Measurements from ENCODE around the gene MARCHF2.
"Not testable (repeated sequence)": the region's sequence is repeated elsewhere in the genome, so short reads cannot be mapped to it uniquely, and the experiment has no call there.

The MARCHF2 gene, protein sequence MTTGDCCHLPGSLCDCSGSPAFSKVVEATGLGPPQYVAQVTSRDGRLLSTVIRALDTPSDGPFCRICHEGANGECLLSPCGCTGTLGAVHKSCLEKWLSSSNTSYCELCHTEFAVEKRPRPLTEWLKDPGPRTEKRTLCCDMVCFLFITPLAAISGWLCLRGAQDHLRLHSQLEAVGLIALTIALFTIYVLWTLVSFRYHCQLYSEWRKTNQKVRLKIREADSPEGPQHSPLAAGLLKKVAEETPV

DNA sequence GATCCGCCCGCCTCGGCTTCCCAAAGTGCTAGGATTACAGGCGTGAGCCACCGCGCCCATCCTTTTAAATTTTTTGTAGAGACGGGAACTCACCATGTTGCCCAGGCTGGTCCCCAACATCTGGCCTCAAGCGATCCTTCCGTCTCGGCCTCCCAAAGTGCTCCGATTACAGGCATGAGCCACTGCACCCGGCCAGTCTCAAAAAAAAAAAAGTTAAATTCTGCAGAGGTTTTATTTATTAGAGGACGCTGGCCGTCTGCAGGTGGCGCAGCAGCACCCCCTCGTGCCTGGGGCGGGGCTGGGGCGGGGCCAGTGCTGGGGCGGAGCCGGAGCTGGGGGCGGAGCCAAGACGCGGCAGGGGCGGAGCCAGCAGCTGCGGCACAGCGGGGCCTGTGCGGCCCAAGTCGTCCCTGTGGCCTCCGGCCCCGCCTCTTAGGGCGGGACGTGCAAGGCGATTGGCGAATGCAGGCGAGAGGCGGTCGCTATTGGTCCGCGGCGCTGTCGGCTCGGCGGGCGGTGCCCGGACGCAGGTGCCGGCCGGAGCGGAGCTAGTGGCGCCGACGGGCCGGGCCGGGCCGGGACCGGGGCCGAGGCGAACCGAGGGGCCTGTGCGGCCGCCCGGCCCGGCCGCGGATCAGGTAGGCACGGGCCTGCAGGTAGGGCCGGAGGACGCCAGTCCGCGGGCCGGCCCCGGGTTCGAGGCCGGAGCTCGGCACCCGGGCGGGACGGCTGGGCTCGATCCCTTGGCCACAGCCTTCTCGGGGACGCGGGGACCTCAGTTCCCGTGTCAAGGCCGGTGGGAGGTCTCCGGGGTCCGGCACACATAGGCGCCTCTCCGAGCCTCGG is at the start of gene MARCHF2:
MARCHF2 (plus strand) TSS at position 523 of the 846 bp plus-strand sequence. CDS start 8,536 bp downstream, outside the sequence.
- peak; percentile 93 for DNase-seq (ENCODE audit: low read depth)

DNA sequence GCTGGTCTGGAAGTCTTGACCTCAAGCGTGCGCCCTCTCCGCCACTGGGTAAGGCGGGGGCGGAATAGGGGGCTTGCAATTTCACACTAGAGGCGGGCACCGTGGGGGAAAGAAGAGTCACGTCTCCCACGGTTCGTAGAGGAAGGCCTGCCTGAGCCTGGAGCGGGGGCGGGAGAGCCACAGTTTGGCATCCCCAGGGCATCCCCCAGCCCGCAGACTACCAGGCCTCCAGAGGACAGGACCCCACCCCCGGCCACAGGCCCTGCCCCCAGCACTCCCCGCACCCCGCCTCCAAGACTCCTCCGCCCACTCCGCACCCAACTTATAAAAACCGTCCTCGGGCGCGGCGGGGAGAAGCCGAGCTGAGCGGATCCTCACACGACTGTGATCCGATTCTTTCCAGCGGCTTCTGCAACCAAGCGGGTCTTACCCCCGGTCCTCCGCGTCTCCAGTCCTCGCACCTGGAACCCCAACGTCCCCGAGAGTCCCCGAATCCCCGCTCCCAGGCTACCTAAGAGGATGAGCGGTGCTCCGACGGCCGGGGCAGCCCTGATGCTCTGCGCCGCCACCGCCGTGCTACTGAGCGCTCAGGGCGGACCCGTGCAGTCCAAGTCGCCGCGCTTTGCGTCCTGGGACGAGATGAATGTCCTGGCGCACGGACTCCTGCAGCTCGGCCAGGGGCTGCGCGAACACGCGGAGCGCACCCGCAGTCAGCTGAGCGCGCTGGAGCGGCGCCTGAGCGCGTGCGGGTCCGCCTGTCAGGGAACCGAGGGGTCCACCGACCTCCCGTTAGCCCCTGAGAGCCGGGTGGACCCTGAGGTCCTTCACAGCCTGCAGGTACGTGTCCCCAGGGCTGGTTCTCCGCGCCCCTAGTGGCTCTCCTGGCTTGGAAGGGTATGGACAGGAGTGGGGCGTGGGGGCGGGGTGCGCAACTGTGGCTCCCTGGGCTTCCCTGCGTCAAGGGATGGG is 49.0 kb upstream of the MARCHF2 start, which contains the start of gene ANGPTL4:
ANGPTL4 (plus strand) TSS at position 353 of the 969 bp plus-strand sequence; CDS start at position 520, 167 bp downstream.
- peak; percentile 60 for DNase-seq (ENCODE audit: low read depth)

GRCh38 chr19:8366121-8366581 is 47.0 kb upstream of the MARCHF2 start:
- no peak for DNase-seq (ENCODE audit: low read depth)

GRCh38 chr19:8366961-8367326 is 46.2 kb upstream of the MARCHF2 start:
- DNase-seq (ENCODE audit: low read depth) = no peak

DNA sequence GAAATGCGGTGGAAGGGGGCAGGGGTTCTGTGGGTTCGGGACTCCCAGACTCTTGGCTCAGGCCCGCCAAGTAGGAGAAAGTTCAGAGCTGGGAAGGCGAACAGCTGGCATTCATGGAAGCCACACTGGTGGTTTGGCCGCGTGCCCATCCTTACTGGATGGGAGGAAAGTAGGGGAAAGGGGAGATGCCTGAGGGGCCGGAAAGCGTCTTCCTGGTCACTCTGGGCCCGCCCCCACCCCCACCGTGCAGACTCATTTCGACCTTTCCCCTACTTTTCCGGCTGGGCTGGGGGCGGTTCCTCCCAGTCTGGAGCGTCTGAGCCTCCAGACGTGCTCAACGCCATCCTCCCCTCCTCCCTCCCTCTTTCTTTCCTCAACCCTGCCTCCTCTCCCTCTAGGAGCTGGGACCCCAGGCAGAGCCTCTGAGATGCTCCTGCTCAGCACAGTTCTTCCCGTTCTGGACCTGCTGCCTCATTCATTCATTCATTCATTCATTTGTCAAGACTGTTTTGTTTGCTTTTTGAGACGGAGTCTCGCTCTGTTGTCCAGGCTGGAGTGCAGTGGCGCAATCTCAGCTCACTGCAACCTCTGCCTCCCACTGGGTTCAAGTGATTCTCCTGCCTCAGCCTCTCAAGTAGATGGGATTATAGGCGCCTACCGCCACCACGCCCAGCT is 45.6 kb upstream of the MARCHF2 start:
- DNase-seq (ENCODE audit: low read depth) = no peak

- DNase-seq (ENCODE audit: low read depth) = no peak
Observed at GRCh38 chr19:8370176-8371010, 42.7 kb upstream of the MARCHF2 start.

DNA sequence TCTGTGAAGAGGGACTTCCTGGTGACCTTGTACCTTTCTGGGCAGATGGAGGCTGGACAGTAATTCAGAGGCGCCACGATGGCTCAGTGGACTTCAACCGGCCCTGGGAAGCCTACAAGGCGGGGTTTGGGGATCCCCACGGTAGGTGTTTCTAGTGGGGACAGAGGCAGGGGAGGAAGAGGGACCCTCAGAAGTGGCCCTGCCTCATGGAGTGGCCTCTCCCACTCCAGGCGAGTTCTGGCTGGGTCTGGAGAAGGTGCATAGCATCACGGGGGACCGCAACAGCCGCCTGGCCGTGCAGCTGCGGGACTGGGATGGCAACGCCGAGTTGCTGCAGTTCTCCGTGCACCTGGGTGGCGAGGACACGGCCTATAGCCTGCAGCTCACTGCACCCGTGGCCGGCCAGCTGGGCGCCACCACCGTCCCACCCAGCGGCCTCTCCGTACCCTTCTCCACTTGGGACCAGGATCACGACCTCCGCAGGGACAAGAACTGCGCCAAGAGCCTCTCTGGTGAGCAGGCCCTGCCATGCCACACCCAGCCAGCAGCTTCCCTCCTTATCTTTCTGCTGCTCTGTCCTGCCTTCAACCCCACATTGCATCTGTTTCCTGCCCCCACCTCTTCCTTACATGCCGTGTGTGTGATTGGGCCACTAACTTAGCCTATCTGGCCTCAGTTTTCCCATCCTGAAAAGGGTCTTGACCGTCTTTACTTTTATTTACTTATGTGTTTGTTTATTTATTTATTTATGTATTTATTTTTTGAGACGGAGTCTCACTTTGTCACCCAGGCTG is 41.9 kb upstream of the MARCHF2 start:
- DNase-seq (ENCODE audit: low read depth) = no peak

- no peak for DNase-seq (ENCODE audit: low read depth)
Observed at GRCh38 chr19:8373867-8374813, 39.0 kb upstream of the MARCHF2 start.

DNA sequence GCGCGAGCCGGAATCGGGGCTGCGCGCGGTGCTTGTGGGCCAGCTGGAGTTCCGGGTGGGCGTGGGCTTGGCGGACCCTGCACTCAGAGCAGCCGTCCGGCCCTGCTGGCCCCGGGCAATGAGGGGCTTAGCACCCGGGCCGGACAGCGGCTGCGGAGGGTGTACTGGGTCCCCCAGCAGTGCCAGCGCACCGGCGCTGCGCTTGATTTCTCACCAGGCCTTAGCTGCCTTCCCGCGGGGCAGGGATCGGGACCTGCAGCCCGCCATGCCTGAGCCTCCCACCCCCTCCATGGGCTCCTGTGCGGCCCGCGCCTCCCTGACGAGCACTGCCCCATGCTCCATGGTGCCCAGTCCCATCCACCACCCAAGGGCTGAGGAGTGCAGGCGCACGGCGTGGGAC is 37.3 kb upstream of the MARCHF2 start:
- not testable (repeated sequence) for DNase-seq (ENCODE audit: low read depth)

GRCh38 chr19:8376373-8376974 is 36.6 kb upstream of the MARCHF2 start:
- not testable (repeated sequence) for DNase-seq (ENCODE audit: low read depth)

- DNase-seq (ENCODE audit: low read depth) = no peak
Observed at GRCh38 chr19:8377598-8377997, 35.5 kb upstream of the MARCHF2 start.

DNA sequence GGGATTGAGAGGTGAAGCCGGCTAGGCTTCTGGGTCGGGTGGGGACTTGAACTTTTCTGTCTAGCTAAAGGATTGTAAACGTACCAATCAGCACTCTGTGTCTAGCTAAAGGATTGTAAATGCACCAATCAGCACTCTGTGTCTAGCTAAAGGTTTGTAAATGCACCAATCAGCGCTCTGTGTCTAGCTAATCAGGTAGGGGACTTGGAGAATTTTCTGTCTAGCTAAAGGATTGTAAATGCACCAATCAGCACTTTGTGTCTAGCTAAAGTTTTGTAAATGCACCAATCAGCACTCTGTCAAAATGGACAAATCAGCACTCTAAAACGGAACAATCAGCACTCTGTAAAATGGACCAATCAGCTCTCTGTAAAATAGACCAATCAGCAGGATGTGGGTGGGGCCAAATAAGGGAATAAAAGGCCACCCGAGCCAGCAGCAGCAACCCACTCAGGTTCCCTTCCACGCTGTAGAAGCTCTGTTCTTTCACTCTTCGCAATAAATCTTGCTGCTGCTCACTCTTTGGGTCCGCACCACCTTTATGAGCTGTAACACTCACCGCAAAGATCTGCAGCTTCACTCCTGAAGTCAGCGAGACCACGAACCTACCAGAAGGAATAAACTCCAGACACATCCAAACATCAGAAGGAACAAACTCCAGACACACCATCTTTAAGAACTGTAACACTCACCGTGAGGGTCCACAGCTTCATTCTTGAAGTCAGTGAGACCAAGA is 33.8 kb upstream of the MARCHF2 start:
- DNase-seq (ENCODE audit: low read depth) = not testable (repeated sequence)

DNA sequence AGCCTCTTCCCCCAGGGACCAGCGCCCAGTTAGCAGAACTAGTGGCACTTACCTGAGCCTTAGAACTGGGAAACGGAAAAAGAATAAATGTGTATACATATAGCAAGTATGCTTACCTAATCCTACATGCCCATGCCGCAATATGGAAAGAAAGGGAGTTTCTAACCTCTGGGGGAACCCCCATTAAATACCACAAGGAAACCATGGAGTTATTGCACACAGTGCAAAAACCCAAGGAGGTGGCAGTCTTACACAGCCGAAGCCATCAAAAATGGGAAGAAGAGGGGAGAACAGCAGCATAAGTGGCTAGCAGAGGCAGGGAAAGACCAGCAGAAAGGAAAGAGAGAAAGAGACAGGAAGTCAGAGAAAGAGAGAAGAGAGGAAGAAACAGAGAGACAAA is 28.5 kb upstream of the MARCHF2 start:
- not testable (repeated sequence) for DNase-seq (ENCODE audit: low read depth)

- not testable (repeated sequence) for DNase-seq (ENCODE audit: low read depth)
Observed at GRCh38 chr19:8385103-8385502, 28.0 kb upstream of the MARCHF2 start.

GRCh38 chr19:8385566-8385965 is 27.5 kb upstream of the MARCHF2 start:
- DNase-seq (ENCODE audit: low read depth) = not testable (repeated sequence)

- DNase-seq (ENCODE audit: low read depth) = not testable (repeated sequence)
Observed at GRCh38 chr19:8386419-8386818, 26.7 kb upstream of the MARCHF2 start.

DNA sequence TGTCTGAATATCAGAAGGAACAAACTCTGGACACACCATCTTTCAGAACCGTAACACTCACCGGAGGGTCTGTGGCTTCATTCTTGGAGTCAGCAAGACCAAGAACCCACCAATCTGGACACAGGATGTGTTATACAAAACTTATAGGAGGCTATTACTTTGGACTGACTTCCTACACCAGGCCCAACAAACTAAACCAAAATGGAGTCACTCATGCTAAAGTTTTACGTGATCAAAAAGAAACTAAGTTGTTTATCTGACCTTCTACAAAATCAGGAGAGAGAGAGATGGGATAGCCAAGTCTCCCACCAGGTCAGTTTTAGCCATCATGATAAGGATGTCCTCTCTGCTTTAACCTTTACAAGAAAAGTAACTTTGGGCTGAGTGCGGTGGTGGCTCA is 26.1 kb upstream of the MARCHF2 start:
- DNase-seq (ENCODE audit: low read depth) = no peak

All from stimulated activated CD4-positive, alpha-beta T cell treated with anti-CD3 and anti-CD28 coated beads, Interleukin-2, amount 100 ng/mL, for 4 hours (primary cell).